Keratinocyte (primary cell): Measurements from ENCODE around the gene ZSWIM7. TPM values are rescaled to one million over a fixed set of nuclear protein-coding genes. Genes with fewer than 3 reads are reported as not detected.
A peak's percentile ranks its signal among the peaks of the same experiment; 100 is the strongest.

ENCODE experiments used
- DNase-seq: peaks from one replicate; pipeline ENCODE4 v3.0.0-alpha.2; 2011; ENCODE audit warnings: low read depth, missing footprints, low spot score
- FAIRE-seq: peaks from 2 replicates; lab custom pipeline; 2011; peaks lifted over from hg19 to GRCh38; lab: Jason Lieb, UNC
- H2AFZ ChIP-seq: 2 replicates; pipeline ENCODE4 v1.6.0; 2012; ENCODE audit warnings: low read length, control low read depth, inconsistent platforms; ENCODE audit not compliant: control insufficient read depth
- H3K27ac ChIP-seq: 2 replicates; pipeline ENCODE4 v1.5.1; 2011; ENCODE audit warnings: low read length; ENCODE audit not compliant: control insufficient read depth, insufficient read depth
- H3K27me3 ChIP-seq: 3 replicates; pipeline ENCODE4 v1.6.0; 2011; ENCODE audit warnings: low read length; ENCODE audit not compliant: control insufficient read depth, insufficient read depth; ENCODE audit errors: extremely low read depth
- H3K36me3 ChIP-seq, 2 experiments: 2 replicates in 1 of 2; 3 replicates in 1 of 2; pipeline ENCODE4 v1.5.1; 2011; ENCODE audit warnings: low read length in 2 of 2, mild to moderate bottlenecking in 1 of 2; ENCODE audit not compliant: control insufficient read depth in 2 of 2, insufficient read depth in 2 of 2; ENCODE audit errors: extremely low read depth in 1 of 2
- H3K4me1 ChIP-seq: 3 replicates; pipeline ENCODE4 v1.5.1; 2011; ENCODE audit warnings: low read length; ENCODE audit not compliant: control insufficient read depth, insufficient read depth; ENCODE audit errors: extremely low read depth
- H3K4me2 ChIP-seq: 3 replicates; pipeline ENCODE4 v1.6.0; 2011; ENCODE audit warnings: low read depth, low read length; ENCODE audit not compliant: control insufficient read depth, insufficient read depth; ENCODE audit errors: extremely low read depth
- H3K4me3 ChIP-seq, 3 experiments: fragments of 200-600 bp in 1 of 3; sonication (generic) in 1 of 3; 2 replicates in 2 of 3; 3 replicates in 1 of 3; pipeline ENCODE4 v1.5.1; 2011 to 2016; ENCODE audit warnings: low read length in 3 of 3, mild to moderate bottlenecking in 3 of 3, control low read depth in 2 of 3, inconsistent platforms in 1 of 3, low read depth in 1 of 3, mixed read lengths in 1 of 3, mixed run types in 1 of 3, moderate library complexity in 1 of 3; ENCODE audit not compliant: control insufficient read depth in 2 of 3, insufficient read depth in 2 of 3; ENCODE audit errors: extremely low read depth in 1 of 3
- H3K79me2 ChIP-seq: 2 replicates; pipeline ENCODE4 v1.6.0; 2012; ENCODE audit warnings: low read length; ENCODE audit not compliant: control insufficient read depth, insufficient read depth
- H3K9ac ChIP-seq: 3 replicates; pipeline ENCODE4 v1.6.0; 2011; ENCODE audit warnings: low read length; ENCODE audit not compliant: control insufficient read depth, insufficient read depth; ENCODE audit errors: extremely low read depth
- H3K9me1 ChIP-seq: 3 replicates; pipeline ENCODE4 v1.6.0; 2011; ENCODE audit warnings: low read length; ENCODE audit not compliant: control insufficient read depth, insufficient read depth; ENCODE audit errors: extremely low read depth
- H3K9me3 ChIP-seq: 2 replicates; pipeline ENCODE4 v1.5.1; 2012; ENCODE audit warnings: low read depth, low read length; ENCODE audit not compliant: control insufficient read depth
- H4K20me1 ChIP-seq: 3 replicates; pipeline ENCODE4 v1.6.0; 2011; ENCODE audit warnings: low read length; ENCODE audit not compliant: control insufficient read depth, insufficient read depth; ENCODE audit errors: extremely low read depth
- CTCF ChIP-seq, 3 experiments: IDR thresholded peaks in 1 of 3; conservative IDR thresholded peaks in 1 of 3; optimal IDR thresholded peaks in 1 of 3; 2 replicates in 2 of 3; 3 replicates in 1 of 3; pipeline versions ENCODE3 to v1.5.1; 2011; ENCODE audit warnings: low read length in 3 of 3, mild to moderate bottlenecking in 3 of 3, moderate library complexity in 2 of 3, control low read depth in 1 of 3, inconsistent platforms in 1 of 3; ENCODE audit not compliant: insufficient read depth in 2 of 3; ENCODE audit errors: extremely low read depth in 1 of 3
- EZH2 ChIP-seq: IDR thresholded peaks from one replicate; pipeline ENCODE4 v1.6.1; 2012; ENCODE audit warnings: inconsistent platforms, mild to moderate bottlenecking, low read length, moderate library complexity
- dilution Hi-C: fragments of 300-500 bp; cut with MboI; formaldehyde crosslinking; loops from one replicate; pipeline ENCODE4 v1.7.0; 2020; ENCODE audit warnings: low sequenced_read_pairs; ENCODE audit not compliant: extremely low pct_ligation_motif_present
- polyA plus RNA-seq, 5 experiments: library from polyadenylated mRNA; depleted of rRNA in 3 of 5; stranded (reverse) in 3 of 5; stranded (forward) in 1 of 5; unstranded in 1 of 5; fragments of >200 nt; gene quantifications; 1 replicate in 1 of 5; 2 replicates in 3 of 5; 3 replicates in 1 of 5; pipeline versions ENCODE4 v1.2.1 to v1.2.3, GENCODE V29; 2011 to 2012; ENCODE audit warnings: missing spikeins in 2 of 5, low read depth in 1 of 5, low replicate concordance in 1 of 5

Gene ZSWIM7
- polyA plus RNA-seq, 1 donor (not counting 4 experiments of a cell fraction or from before 2014, with no cell fraction given), result 47.1 TPM

DNA sequence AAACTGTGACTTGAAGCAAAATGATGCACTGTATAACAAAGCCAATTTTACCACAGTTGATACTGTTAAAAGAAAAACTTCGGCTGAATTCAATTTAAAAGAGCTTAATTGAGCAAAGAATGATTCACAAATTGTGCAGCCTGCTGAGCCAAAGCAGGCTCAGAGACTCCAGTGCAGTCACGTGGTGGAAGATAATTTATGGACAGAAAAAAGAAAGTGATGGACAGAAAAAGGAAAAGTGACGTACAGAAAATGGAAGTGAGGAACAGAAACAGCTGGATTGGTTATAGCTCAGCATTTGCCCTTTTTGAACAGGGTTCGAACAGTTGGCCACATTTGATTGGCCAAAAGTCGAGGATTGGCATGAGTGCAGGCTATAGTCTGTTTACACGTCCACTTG is 25.7 kb downstream of the ZSWIM7 start:
- dilution Hi-C loops, result no loop called here
- Histone ChIP-seq H3K9ac (no peak overlapping the region), H3K27me3 (no peaks in the 10 kb centered on the region), H4K20me1 (peaks cover 6% of the 10 kb centered on the region), H3K36me3 (peaks cover 19 to 47% of the 10 kb centered on the region in 2 experiments), H3K9me3 (no peaks in the 10 kb centered on the region), H2AFZ (no peak overlapping the region), H3K4me2 (no peak overlapping the region), H3K4me1 (peaks cover 21% of the 10 kb centered on the region), H3K9me1 (peaks cover 3% of the 10 kb centered on the region), H3K27ac (no peak overlapping the region), H3K79me2 (peaks cover 82% of the 10 kb centered on the region), H3K4me3 (no peak overlapping the region)
- FAIRE-seq (no peak), DNase-seq (no peak)
- TF ChIP-seq EZH2 (no peak), CTCF (optimal IDR thresholded peaks at IDR 0.05 in 1 of 3, IDR thresholded peaks at IDR 0.05 in 1 of 3, conservative IDR thresholded peaks at IDR 0.05 in 1 of 3; ENCODE audit: extremely low read depth in 1 of 3, insufficient read depth in 2 of 3, low read length in 3 of 3) (no peak)

DNA sequence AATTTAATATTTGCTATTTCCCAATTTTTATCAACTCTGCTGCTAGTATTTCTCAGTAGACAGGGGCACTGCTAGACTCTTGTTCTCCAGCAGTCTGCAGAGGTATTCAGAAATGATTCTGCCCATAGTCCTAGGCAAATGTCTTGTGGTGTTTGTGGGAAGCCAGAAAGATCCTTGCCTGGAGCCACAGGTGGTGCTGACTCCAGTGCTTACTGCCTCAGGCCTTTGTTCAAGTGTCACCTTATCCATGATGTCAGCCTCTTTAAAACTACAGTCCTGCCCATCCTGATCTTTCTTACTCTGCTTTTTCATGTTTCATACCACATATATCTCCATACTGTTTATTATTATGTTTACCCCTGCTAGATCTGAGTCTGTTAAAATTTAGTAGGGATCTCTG is 26.5 kb downstream of the ZSWIM7 start:
- Histone ChIP-seq H3K4me2 (no peak overlapping the region), H3K36me3 (peaks cover 19 to 49% of the 10 kb centered on the region in 2 experiments), H3K9ac (no peak overlapping the region), H3K27ac (no peak overlapping the region), H3K4me3 (no peak overlapping the region), H4K20me1 (peaks cover 11% of the 10 kb centered on the region), H3K27me3 (no peaks in the 10 kb centered on the region), H3K9me1 (peaks cover 6% of the 10 kb centered on the region), H2AFZ (no peak overlapping the region), H3K79me2 (peaks cover 87% of the 10 kb centered on the region), H3K9me3 (no peaks in the 10 kb centered on the region), H3K4me1 (peaks cover 21% of the 10 kb centered on the region)
- FAIRE-seq (peak; percentile 69), DNase-seq (no peak)
- TF ChIP-seq EZH2 (no peak), CTCF (optimal IDR thresholded peaks at IDR 0.05 in 1 of 3, IDR thresholded peaks at IDR 0.05 in 1 of 3, conservative IDR thresholded peaks at IDR 0.05 in 1 of 3; ENCODE audit: extremely low read depth in 1 of 3, insufficient read depth in 2 of 3, low read length in 3 of 3) (no peak)
- dilution Hi-C loops, result no loop called here
